ENCODE results near the gene ZNF26. TPM values are rescaled to one million over a fixed set of nuclear protein-coding genes. Genes with fewer than 3 reads are reported as not detected.

Gene ZNF26
- total RNA-seq, 4 donors from 2014 or later, result 6.7 to 9.8 (median 9.2) TPM

GRCh38 chr12:132941336-132941954 lies 44.7 kb upstream of the ZNF26 start:
- Histone ChIP-seq H3K4me3 (no peak overlapping the region), H3K4me1 (no peaks in the 10 kb centered on the region), H3K27ac (no peak overlapping the region), H3K9me3 (peaks cover 0 to 85% (median 0%) of the 10 kb centered on the region in 3 donors), H3K36me3 (peaks cover 0 to 70% of the 10 kb centered on the region in 2 donors), H3K27me3 (no peaks in the 10 kb centered on the region)
- WGBS, 2 donors (ENCODE audit: low coverage in 1 of 2), result 98 to 99% methylated on average over 16 to 23 of the region's 34 CpGs
- ATAC-seq, result no peak
- TF ChIP-seq CTCF (IDR thresholded peaks at IDR 0.05) (no peak), POLR2AphosphoS5 (IDR thresholded peaks at IDR 0.05) (no peak), EP300 (IDR thresholded peaks at IDR 0.05) (no peak), POLR2A (IDR thresholded peaks at IDR 0.05) (no peak)

- Histone ChIP-seq H3K36me3 (peaks cover 0 to 82% of the 10 kb centered on the region in 2 donors), H3K27ac (no peak overlapping the region), H3K9me3 (peaks cover 0 to 88% (median 0%) of the 10 kb centered on the region in 3 donors), H3K4me1 (no peaks in the 10 kb centered on the region), H3K27me3 (no peaks in the 10 kb centered on the region), H3K4me3 (no peak overlapping the region)
- 100% methylated on average over 1 of the region's 13 CpGs for WGBS, 2 donors (ENCODE audit: low coverage in 1 of 2)
- TF ChIP-seq POLR2AphosphoS5 (IDR thresholded peaks at IDR 0.05) (no peak), CTCF (IDR thresholded peaks at IDR 0.05) (no peak), EP300 (IDR thresholded peaks at IDR 0.05) (no peak), POLR2A (IDR thresholded peaks at IDR 0.05) (no peak)
- no peak for ATAC-seq
These were observed 43.6 kb upstream of the ZNF26 start for GRCh38 chr12:132942611-132943010.

- H3K4me3 ChIP-seq, result no peak overlapping the region
- 97% methylated on average over 7 of the region's 9 CpGs; no CpG with 5 or more reads in 1 of the 2 donors for WGBS, 2 donors (ENCODE audit: low coverage in 1 of 2)
- no peak overlapping the region for H3K27ac ChIP-seq
- TF ChIP-seq POLR2AphosphoS5 (IDR thresholded peaks at IDR 0.05) (no peak), POLR2A (IDR thresholded peaks at IDR 0.05) (no peak), EP300 (IDR thresholded peaks at IDR 0.05) (no peak), CTCF (IDR thresholded peaks at IDR 0.05) (no peak)
- H3K4me1 ChIP-seq, result no peaks in the 10 kb centered on the region
- H3K36me3 ChIP-seq, result peaks cover 0 to 97% of the 10 kb centered on the region in 2 donors
- ATAC-seq, result no peak
- peaks cover 0 to 96% (median 0%) of the 10 kb centered on the region in 3 donors for H3K9me3 ChIP-seq
- H3K27me3 ChIP-seq, result no peaks in the 10 kb centered on the region
These were observed 40.4 kb upstream of the ZNF26 start for GRCh38 chr12:132945806-132946205.

- H3K4me3 ChIP-seq, result no peak overlapping the region
- TF ChIP-seq POLR2A (IDR thresholded peaks at IDR 0.05) (no peak), CTCF (IDR thresholded peaks at IDR 0.05) (no peak), EP300 (IDR thresholded peaks at IDR 0.05) (no peak), POLR2AphosphoS5 (IDR thresholded peaks at IDR 0.05) (no peak)
- no peaks in the 10 kb centered on the region for H3K27me3 ChIP-seq
- no peak overlapping the region for H3K27ac ChIP-seq
- H3K4me1 ChIP-seq, result no peaks in the 10 kb centered on the region
- ATAC-seq, result no peak
- peaks cover 0 to 91% of the 10 kb centered on the region in 2 donors for H3K36me3 ChIP-seq
- WGBS, 2 donors (ENCODE audit: low coverage in 1 of 2), result 88 to 89% methylated on average over 4 to 5 of the region's 8 CpGs
- H3K9me3 ChIP-seq, result peaks cover 0 to 90% (median 0%) of the 10 kb centered on the region in 3 donors
These were observed 39.8 kb upstream of the ZNF26 start for GRCh38 chr12:132946246-132946820.

All from gastroesophageal sphincter (tissue), 4 donors.